GM23338 (cell line): ENCODE measurements around the gene NFAT5.

Source experiments
- CREB1 ChIP-seq: fragments of 250-450 bp; sonication (Bioruptor Pico); IDR thresholded peaks from 2 replicates; pipeline ENCODE4 v1.5.0; 2020; ENCODE audit warnings: low read depth, mild to moderate bottlenecking, moderate library complexity
- CTCF ChIP-seq, 2 experiments: fragments of 200-600 bp in 1 of 2; sonication (generic) in 1 of 2; conservative IDR thresholded peaks; 2 replicates each; pipeline versions ENCODE4 v1.5.1 to v1.6.1; 2016 to 2017; ENCODE audit warnings: antibody characterized with exemption in 2 of 2, low read depth in 2 of 2, mild to moderate bottlenecking in 2 of 2, moderate library complexity in 1 of 2
- ETS1 ChIP-seq: IDR thresholded peaks from 2 replicates; pipeline ENCODE4 v1.6.1; 2016; ENCODE audit warnings: antibody characterized with exemption
- EZH2 ChIP-seq: fragments of 200-600 bp; sonication (generic); IDR thresholded peaks from one replicate; pipeline ENCODE4 v1.8.0; 2017; ENCODE audit warnings: antibody characterized with exemption, mild to moderate bottlenecking, low read depth; ENCODE audit not compliant: unreplicated experiment
- EZH2phosphoT487 ChIP-seq: fragments of 200-600 bp; sonication (generic); IDR thresholded peaks from one replicate; pipeline ENCODE4 v1.8.1; 2018; ENCODE audit warnings: antibody characterized with exemption; ENCODE audit not compliant: unreplicated experiment
- JUNB ChIP-seq: IDR thresholded peaks from one replicate; pipeline ENCODE4 v1.6.1; 2016; ENCODE audit warnings: antibody characterized with exemption; ENCODE audit not compliant: unreplicated experiment
- NANOG ChIP-seq: IDR thresholded peaks from 2 replicates; pipeline ENCODE4 v1.6.1; 2016; ENCODE audit warnings: antibody characterized with exemption, borderline replicate concordance
- POLR2AphosphoS5 ChIP-seq: IDR thresholded peaks from 2 replicates; pipeline ENCODE4 v1.6.1; 2016; ENCODE audit warnings: antibody characterized with exemption, low read depth
- REST ChIP-seq: IDR thresholded peaks from one replicate; pipeline ENCODE4 v1.6.1; 2018; ENCODE audit warnings: antibody characterized with exemption; ENCODE audit not compliant: unreplicated experiment
- STAT1 ChIP-seq: IDR thresholded peaks from one replicate; pipeline ENCODE4 v1.6.1; 2016; ENCODE audit warnings: antibody characterized with exemption; ENCODE audit not compliant: unreplicated experiment
- ZNF114 ChIP-seq: fragments of 250-450 bp; sonication (Bioruptor Pico); IDR thresholded peaks from 2 replicates; pipeline ENCODE4 v1.5.0; 2020; ENCODE audit warnings: mild to moderate bottlenecking, moderate library complexity
- ZNF331 ChIP-seq: fragments of 250-450 bp; sonication (Bioruptor Pico); IDR thresholded peaks from 2 replicates; pipeline ENCODE4 v1.5.0; 2020; ENCODE audit warnings: low read depth, mild to moderate bottlenecking, moderate library complexity
- ZNF462 ChIP-seq: fragments of 250-450 bp; sonication (Bioruptor Pico); IDR thresholded peaks from 2 replicates; pipeline ENCODE4 v1.5.0; 2020; ENCODE audit warnings: mild to moderate bottlenecking, moderate library complexity

- TF ChIP-seq CTCF (conservative IDR thresholded peaks at IDR 0.05; ENCODE audit: low read depth in 2 of 2) (no peak), CREB1 (no peak), POLR2AphosphoS5 (no peak), ETS1 (no peak), EZH2phosphoT487 (no peak), EZH2 (no peak), JUNB (no peak), REST (no peak), NANOG (no peak), ZNF462 (CRISPR knock-in tag) (no peak), STAT1 (no peak), ZNF114 (no peak), ZNF331 (CRISPR knock-in tag) (no peak)
Observed at GRCh38 chr16:69748694-69749345, 183.1 kb downstream of the NFAT5 start.
